Hematopoietic multipotent progenitor cell treated with erythropoietin and hydrocortisone succinate and interleukin-3 and kit ligand, for 15 days (in vitro differentiated cells): ENCODE data around the gene FAM186B.
"Not testable (repeated sequence)": the region's sequence is repeated elsewhere in the genome, so short reads cannot be mapped to it uniquely, and the experiment has no call there.

Experiments used
- DNase-seq: peaks from one replicate; pipeline ENCODE4 v3.0.0-alpha.2; 2015; ENCODE audit warnings: low spot score

Gene FAM186B

GRCh38 chr12:49605539-49605938, at the start of gene FAM186B:
Gene FAM186B (minus strand): TSS chr12:49605639. CDS start chr12:49605477, 162 bp downstream.
- not testable (repeated sequence) for DNase-seq

DNA sequence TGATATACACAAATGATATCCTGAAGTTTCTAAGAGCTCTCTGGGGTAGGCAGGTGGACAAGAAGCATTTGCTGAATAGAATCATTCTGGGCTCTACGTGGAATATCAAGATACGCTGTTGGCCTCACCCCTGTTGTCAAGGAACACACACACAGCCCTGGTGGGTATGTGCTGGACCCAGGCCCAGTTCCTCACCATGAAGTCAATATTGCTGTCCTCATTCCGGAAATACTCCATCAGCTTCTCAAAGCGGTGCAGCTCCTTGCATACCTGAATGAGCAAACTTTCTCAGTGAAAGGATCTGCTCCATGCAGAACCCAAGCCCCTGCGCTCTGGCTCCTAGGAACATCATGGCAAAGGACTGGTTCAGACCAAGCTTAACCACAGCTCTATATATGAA, 49.3 kb upstream of the FAM186B start:
- no peak for DNase-seq

GRCh38 chr12:49652921-49653520, 47.6 kb upstream of the FAM186B start:
- no peak for DNase-seq

- DNase-seq: no peak
These were observed 46.4 kb upstream of the FAM186B start for GRCh38 chr12:49651855-49652254.

- DNase-seq: no peak
These were observed 44.5 kb upstream of the FAM186B start for GRCh38 chr12:49649892-49650291.

DNA sequence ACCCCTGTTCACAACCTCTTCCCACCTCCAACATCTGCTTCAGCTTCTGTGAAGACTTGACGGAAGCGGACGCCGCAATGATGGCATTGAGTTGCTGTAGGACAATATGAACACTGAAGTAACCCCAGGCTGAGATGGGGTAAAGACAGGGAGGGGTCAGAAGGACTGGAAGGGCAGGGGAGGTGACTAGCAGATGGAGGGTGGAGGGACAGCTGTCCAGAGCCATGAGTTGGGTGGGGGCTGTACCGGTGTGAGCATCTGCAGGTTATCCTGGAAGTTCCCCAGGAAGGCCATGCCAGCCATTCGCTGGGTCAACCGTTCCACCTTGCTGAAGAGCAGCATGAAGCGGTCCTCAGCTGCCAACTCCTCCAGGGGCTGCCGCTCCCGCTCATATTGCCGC, 44.0 kb upstream of the FAM186B start:
- no peak for DNase-seq

- DNase-seq: no peak
These were observed 43.2 kb upstream of the FAM186B start for GRCh38 chr12:49648712-49649003.

DNA sequence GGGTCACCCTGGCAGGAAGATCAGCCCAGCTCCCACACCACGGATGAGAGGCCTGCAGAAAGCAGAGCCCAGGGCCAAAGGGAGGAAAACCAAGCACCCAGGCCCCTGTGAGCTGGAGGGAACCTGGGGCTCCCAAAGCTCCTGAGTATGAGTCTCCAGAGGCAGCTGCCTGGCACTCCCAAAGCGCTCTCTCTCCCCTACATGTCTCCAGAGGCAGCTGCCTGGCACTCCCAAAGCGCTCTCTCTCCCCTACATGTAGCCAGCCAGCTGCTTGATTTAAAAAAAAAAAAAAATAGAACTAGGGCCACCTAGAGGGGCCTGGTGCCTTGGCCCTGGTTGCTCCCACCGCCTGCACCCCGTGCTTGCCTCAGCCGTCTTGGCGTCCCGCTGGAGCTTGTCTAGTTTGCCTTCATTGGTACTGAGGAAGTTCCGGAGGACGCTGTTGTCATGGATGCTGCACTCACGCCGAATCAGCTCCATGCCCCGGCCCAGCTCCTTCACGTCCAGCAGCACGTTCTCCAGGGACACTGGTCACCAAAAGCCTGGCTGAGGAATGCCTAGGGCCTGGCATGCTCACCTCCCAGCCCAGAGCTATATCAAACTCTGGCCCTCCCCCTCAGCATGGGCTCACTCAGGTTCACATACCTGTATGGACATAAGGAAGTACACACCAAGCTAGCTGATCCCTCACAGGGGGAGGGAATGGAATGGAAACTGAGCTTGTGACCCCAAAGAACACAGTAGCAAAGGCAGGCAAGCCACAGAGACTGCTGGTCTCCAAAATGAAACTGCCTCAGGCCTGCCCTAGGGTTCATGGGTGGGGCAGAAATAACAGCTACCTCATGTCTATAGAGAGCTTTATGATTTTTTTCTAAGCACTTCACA, 42.6 kb upstream of the FAM186B start:
- DNase-seq: peak; percentile 29

- DNase-seq: no peak
These were observed 41.6 kb upstream of the FAM186B start for GRCh38 chr12:49646871-49647654.

GRCh38 chr12:49646331-49646830, 40.9 kb upstream of the FAM186B start:
- DNase-seq: peak; percentile 36

DNA sequence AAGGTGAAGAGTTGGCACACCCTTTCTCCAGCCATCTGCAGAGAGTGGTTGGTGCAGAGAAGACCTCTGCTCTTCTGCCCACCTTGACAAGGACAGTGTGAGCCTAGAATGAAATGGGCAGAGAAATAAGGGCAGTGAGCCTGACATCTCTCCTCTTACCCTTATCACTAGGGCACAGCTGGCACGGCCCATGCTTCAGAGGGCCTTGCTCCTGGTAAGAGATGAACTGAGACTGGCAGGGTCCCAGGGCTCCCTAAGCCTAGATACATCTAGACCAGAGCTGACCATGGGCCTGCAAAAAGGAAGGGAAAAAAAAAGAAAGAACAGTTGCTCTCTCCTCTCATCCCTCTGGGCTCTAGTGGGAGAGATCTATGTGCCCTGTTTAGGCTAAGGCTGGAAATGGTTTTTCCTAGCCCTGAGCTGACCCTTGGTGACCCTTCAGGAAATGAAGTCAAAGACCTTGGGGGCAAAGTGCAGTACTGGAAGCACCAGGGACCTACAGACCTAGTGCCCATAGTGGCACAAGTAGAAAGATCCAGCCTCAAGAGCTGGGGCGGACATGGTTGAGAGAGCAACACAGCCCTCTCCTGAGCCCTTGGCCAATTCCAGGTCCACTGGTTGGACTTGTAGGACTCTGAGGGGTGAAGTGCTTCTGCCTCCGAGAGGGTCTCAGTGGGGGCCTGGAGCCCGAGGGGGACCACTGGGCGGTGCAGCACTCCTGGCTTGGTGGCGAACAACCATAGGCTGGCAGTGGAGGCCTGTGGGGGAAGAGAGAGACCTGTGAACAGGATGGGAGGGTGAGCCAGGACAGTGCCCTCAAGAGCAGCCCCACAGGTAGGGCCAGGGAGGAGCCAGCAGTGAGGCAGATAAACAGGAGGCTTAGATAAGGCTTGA, 40.0 kb upstream of the FAM186B start:
- DNase-seq: peak; percentile 93

GRCh38 chr12:49644620-49644994, 39.2 kb upstream of the FAM186B start:
- DNase-seq: peak; percentile 86

GRCh38 chr12:49643961-49644619, 38.7 kb upstream of the FAM186B start:
- peak; percentile 10 for DNase-seq

- no peak for DNase-seq
These were observed 37.7 kb upstream of the FAM186B start for GRCh38 chr12:49643135-49643534.

- DNase-seq: no peak
These were observed 36.9 kb upstream of the FAM186B start for GRCh38 chr12:49642370-49642802.

DNA sequence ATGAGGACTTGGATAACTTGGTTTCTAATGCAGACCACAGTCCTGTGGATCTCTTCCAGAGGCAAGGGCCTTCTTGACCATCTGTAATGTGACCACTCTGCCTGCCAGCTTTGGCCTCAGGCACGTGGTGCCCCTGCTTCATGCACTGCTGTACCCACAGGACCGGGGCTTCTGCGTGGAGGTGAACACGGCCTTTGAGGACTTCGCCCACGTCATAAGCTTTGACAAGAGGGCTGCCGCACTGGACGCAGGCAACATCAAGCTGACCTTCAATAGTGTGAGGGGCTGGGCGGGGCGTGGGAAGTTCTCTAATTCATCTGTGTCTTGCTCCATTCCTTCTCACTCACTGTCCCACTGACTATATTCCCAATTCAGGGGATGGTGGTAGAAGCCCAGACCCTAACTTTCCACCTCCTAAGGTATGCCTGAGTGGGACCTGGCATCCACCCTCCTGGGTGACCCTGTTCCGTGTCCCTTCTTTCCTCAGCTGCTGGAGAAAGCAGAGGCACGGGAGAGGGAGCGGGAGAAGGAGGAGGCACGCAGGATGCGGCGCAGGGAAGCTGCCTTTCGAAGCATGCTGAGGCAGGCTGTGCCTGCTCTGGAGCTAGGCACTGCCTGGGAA, 36.4 kb upstream of the FAM186B start:
- DNase-seq: no peak

- peak; percentile 71 for DNase-seq
These were observed 31.7 kb upstream of the FAM186B start for GRCh38 chr12:49636979-49637755.

GRCh38 chr12:49636574-49636973, 31.1 kb upstream of the FAM186B start:
- no peak for DNase-seq

- DNase-seq: no peak
These were observed 30.2 kb upstream of the FAM186B start for GRCh38 chr12:49635656-49636055.

- no peak for DNase-seq
These were observed 29.6 kb upstream of the FAM186B start for GRCh38 chr12:49635036-49635435.
